NCI-H82 (cell line): ENCODE data around the gene S100A7.
A peak's percentile ranks its signal among the peaks of the same experiment; 100 is the strongest.
"Not testable (repeated sequence)": the region's sequence is repeated elsewhere in the genome, so short reads cannot be mapped to it uniquely, and the experiment has no call there.

Experiments used
- DNase-seq: peaks from one replicate; lab custom pipeline; 2025; lab: John Stamatoyannopoulos, UW

S100A7 gene

DNA sequence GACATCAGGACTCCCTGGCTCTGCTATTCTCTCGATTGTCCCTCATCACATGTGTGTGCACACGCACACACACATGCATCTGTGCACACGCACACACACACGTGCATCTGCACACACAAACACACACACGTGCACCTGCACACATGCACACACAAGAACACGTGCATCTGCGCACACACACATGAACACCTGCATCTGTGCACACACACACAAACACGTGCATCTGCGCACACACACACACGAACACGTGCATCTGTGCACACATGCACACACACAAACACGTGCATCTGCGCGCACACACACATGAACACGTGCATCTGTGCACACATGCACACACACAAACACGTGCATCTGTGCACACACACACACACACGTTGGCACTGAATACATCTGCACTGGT, 29.4 kb downstream of the S100A7 start:
- no peak for DNase-seq

DNA sequence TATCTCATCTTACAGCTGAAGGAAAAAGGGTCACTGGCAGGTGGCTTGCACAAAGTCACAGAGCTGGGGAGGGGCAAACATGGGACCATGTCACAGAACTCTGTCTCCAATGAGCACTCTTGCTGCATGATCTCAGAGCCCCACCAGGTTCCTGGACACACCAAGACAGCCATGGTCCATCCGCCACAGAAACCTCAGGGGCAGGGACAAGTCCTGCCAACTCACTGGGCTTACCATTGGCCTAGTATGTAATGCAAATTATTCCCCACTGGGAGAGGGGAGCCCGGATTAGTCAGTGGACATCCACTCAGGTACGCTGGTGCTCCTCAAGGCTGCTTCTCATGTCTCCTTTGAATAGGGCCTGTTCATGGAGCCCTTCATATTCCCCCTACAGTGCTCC, 29.9 kb downstream of the S100A7 start:
- DNase-seq = no peak

DNA sequence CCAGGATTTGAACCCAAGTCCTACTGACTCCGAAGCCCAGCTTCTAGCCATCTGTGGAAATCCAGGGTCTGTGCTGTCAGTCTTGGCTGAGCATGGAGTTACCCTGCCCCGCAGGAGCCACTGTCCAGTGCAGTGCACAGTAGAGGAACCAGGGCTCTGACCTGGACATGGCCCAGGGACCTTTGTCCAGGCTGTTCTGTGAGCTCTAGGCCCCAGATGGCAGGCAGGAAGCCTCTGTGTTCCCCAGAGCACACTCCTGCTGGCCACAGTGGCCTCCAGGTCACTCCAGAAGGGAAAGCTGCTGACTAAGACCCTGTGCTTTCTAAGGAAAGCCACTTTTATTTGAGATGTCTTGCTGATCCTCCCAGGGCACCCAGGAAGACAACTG, 30.3 kb downstream of the S100A7 start:
- no peak for DNase-seq

DNA sequence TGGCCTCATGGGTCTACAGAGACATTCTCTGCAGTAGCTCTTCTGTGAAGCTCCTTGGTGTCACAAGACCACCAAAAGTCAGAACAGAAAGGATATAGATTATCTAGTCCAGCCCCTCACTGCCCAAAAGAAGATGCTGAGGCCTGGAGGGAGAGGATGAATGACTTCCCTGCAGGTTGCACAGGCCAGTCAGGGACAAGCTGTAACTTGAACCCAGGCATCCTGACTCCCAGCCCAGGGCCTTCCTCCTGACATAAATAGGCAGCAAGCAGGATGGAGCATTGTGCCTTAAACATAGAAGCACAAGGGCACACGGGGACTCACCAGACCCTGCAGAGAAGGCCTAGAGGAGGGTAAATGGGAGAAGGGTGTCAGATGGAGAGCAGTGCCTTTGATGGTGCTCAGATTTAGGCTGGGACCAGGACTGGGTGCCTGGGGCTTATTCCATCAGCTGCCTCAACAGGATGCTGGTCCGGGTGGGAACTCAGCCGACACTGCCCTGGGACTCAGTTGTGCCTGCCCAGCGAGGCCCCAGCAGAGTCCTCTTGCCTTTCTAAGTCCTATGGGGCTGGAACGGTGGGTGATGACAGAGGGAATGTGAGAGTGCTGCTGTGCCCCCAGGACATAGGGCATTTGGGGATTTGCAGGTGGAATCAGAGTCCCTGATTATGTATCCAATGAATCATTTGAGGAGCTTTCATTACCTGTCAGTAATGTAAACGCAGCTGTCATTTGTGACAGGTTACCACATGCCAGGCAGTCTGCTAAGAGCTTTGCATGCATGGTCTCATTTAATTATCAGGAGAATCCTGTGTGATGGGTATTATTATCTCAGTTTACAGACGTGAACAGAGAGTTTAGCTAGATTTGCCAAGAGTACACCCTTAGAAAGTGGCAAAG, 30.9 kb downstream of the S100A7 start:
- DNase-seq = peak; percentile 14

DNA sequence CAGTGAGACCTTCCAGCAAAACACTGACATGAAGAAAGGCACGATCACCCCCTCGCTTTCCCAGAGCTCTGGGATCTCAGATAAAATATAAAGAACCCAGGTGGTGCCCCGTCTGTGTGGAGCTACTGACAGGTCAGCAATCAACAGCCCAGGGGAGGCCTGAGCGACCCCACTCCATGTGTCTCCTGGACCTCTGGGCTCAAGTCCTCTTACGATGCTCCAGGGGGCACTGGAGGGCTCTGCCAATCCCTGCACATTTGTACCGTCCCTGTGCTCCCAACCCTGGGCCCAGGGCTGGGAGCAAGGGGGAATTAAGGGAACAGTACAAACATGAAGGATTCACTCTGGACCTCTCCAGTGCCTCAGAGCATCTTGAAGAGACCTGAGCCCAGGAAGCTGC, 31.7 kb downstream of the S100A7 start:
- peak; percentile 27 for DNase-seq

DNA sequence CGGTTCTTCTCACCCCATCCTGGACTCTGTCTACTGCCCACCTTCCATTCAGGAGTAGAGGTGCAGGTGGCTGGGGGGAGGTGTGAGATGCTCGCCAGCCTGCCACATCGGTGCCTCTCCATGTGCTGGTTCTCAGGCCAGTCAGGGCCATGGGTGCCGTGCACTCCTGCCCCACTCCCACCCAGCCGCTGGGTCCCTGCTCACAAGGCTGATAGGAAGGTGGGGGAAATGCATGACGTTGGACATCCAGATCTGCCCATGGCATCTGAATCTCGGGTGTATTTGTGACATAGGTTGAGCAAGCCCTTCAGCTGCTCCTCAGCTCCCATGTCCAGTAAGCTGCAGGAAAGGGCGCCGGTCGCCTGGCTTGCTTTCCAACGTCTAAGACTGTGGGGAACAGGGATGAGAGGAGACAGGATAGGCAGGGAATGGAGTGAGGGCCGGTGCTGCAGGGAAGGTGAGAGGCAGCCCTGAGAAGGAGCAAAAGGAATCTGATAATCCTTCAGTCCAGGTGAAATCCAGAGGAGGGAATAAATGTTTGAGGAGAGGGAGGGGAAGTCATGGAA, 32.3 kb downstream of the S100A7 start:
- no peak for DNase-seq

DNA sequence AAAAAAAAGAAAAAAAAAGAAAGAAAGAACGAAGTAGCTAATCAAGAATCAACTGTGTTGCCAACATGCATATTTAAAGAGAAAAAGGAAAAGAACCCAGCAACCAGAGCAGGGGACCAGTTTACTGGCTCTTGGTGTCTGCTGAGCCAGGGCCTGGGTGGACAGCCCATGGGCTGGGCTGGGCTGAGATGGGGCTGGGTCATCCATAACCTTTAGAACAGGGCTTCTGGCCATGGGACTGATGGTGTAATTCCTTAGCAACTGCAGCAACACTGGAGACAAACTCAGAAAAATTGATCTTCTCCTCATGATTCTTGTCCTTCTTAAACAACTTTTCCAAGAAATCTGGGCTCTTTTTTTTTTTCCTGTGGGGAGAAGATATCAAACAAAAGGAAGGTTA, 33.6 kb downstream of the S100A7 start:
- DNase-seq = no peak

DNA sequence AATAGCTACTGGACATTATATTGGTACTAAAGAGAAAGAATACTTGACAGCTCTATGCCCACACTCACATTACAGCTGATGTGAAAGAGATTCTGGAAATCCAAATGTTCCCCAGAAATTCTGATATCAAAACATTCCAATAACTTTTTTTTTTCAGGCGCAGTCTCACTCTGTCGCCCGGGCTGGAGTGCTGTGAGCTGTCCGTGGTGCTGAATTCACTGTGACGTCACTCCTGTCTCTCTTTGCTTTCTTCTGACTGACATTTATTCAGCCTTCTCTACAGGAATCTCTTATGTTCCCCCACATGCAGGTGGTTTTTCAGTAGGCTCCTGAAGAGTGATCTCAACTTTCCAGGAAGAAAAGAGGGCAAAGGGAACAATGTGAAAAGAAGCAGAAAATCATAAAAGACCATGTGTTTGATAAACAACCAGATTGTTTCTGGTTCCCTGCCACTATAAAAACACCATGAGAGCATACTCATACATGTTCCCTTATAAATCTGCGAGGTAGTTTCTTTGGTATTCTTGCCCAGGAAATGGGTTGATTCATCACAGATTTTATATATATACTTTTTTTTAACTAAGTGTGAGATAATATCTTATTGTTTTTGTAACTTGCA, 37.9 kb downstream of the S100A7 start:
- DNase-seq = peak; percentile 46

DNA sequence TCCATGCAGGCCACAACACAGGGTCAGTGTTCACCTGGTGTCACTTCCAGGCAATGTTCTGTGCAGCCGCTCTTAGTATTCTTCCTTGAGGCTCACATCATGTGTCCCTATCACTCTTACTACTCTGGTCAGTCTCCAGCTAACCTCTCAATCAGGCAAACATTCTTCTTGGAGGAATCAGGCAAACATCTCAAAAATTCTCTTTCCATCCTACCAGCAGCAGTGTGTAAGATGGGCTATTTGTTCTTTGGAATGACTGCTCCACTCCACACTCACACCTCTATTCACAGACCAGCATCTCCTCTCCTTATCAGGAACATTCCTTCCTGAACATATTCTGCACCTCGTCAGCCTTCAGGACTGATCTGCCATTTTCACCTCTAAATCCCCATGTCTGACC, 40.1 kb downstream of the S100A7 start:
- DNase-seq = no peak

DNA sequence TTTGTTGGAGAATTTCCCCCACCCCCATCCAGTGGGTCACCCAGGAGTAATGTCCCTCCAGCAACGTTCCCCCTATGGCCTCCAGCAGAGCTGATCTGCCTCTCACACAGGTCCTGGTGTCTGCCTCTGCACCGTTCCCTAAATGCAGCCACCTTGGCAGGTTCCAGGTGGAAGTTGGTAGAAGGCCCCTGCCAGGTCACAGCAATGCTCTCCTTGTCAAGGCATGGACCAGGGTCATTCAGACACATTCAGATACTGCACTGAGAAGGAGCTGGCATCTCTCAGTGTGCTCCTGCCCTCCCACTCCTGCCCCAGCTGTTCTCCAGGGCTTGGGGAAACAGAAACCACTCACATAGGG, 41.0 kb downstream of the S100A7 start:
- DNase-seq = not testable (repeated sequence)

DNA sequence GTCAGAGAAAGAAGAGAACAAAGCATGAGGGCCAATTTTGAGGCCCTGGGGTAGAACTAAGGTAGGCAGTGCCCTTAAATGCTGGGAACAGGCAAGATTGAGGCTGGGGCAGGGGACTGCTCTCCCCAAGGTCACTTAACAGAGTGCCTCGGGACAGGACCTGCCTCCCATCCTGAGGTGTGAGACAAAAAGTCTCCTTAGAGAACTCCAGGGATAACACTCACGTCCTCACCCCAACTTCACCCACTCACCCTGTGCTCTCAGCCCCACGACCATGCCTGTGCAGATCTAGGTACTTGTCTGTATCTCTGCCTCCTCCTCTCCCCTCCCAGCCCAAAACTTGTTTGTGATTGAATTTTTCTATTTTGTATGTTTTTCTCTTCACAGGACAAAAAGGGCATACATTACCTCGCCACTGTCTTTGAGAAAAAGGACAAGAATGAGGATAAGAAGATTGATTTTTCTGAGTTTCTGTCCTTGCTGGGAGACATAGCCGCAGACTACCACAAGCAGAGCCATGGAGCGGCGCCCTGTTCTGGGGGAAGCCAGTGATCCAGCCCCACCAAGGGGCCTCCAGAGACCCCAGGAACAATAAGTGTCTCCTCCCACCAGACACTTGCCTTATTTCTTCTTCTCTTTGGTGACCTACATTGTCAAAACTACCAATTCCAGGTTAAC, 41.6 kb downstream of the S100A7 start:
- not testable (repeated sequence) for DNase-seq

DNA sequence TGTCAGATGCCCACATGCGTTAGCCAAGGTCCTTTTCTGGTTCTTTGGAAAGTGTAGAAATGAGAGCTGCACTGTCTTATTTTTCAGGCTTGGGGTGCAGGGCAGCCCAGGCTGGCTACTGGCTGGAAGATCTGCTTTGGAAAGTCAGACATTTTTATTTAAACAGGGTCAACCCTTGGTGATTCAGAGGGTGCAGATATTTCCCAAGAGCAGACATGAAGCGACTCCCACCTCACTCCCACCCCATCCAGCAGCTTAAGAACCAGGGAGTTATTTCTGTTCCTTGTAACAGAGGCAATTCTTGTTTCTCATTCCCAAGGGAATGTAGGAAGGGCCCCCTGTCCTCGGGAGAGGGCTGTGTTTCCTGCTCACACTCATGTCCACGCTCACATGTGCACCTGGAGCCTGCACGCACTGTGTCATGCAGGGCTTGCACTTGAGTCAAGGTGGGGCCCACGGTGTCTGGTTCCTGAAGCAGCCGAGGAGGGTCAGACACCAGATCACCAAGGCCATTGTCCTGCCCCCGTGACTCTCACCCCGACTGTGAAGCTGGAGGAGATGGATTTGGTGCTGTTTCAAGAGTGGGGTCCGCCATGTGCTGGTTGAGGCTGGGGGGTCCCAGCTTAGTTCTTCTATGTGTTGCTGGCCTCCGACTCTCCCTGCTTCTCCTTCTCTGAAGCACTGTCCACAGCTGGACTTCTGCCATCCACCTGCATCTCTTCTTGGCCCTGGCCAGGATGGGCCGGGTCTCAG, 43.1 kb downstream of the S100A7 start:
- DNase-seq = no peak

DNA sequence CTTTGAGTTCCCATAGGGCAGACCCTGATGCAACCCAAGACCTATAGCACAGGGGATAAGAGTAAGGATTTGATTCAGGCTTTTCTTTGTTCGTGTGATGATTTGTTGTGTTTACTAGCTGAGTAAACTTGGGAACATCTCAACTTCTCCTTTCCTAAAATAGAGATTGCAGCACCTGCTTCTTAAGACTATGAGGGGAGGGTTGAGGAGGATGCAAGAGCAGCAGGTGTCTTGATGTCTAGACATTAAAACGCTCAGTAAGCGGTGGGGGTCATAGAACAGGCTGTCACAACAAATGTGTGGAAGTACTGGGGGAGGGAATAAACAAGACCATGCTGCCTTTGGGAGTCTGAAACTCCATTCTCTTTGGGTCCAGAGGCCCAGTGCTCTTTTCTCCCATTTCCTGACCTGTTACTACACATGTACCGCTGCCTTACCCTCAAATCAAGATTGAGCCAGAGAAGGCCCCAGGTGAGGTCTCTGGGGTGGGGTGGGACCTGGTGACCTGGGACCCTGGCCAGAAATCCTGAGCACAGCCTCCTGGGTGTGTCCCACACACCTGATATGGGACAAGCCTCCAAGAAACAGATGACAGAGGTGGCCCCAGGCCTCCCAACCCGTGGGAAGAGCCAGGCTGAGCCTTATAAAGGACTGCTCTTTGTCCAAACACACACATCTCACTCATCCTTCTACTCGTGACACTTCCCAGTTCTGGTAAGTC, 44.4 kb downstream of the S100A7 start, which contains the start of gene S100A7A:
Gene S100A7A, plus strand, starts transcription at position 671 of the 721 bp plus-strand sequence. CDS start 1,563 bp downstream, outside the sequence.
- DNase-seq = no peak

DNA sequence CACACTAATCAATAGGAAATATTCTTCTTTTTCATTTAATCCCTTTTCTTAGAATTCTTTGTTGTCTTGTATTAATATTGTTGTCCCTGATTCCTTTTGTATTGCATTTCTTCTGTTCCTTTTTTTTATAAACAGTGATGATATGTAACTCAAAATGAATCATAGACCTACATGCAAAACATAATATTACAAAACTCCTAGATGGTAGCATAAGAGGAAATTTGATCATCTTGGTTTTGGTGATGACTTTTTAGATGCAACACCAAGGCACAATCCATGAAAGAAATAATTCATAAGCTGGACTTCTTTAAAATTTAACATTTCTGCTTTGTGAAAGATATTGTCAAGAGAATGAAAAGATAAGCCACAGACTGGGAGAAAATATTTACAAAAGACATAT, 46.5 kb downstream of the S100A7 start:
- not testable (repeated sequence) for DNase-seq
